ENCODE results near the gene NUDC. TPM values are rescaled to one million over a fixed set of nuclear protein-coding genes. Genes with fewer than 3 reads are reported as not detected.
A peak's percentile ranks its signal among the peaks of the same experiment; 100 is the strongest.

NUDC gene
- total and polyA plus RNA-seq, 2 of the 13 experiments (the other 11 are each of a cell fraction or from before 2014, with no cell fraction given) = 34.7 to 104 TPM

- TF ChIP-seq ZNF800 (CRISPR knock-in tag; IDR thresholded peaks at IDR 0.05) (no peak), TFDP1 (CRISPR knock-in tag; IDR thresholded peaks at IDR 0.05; ENCODE audit: borderline replicate concordance) (peak; percentile 52; the same call in 1 of the 2 replicates), ZNF616 (CRISPR knock-in tag; IDR thresholded peaks at IDR 0.05; ENCODE audit: low read depth) (0 out of 2 replicates have a peak, but pooled peaks have one; percentile 25), EHMT2 (IDR thresholded peaks at IDR 0.05; ENCODE audit: borderline replicate concordance, low read depth, low read length) (no peak), ZSCAN21 (CRISPR knock-in tag; IDR thresholded peaks at IDR 0.05; ENCODE audit: borderline replicate concordance) (peak; percentile 60), RARA (CRISPR knock-in tag; IDR thresholded peaks at IDR 0.05) (peak; percentile 29; the same call in 1 of the 2 replicates), ZNF232 (CRISPR knock-in tag; IDR thresholded peaks at IDR 0.05; ENCODE audit: borderline replicate concordance) (no peak), ZNF180 (CRISPR knock-in tag; IDR thresholded peaks at IDR 0.05; ENCODE audit: borderline replicate concordance, low read depth) (no peak), SUZ12 (IDR thresholded peaks at IDR 0.05; ENCODE audit: low read depth, low read length) (no peak), RXRA (CRISPR knock-in tag; IDR thresholded peaks at IDR 0.05) (peak; percentile 48; the same call in 1 of the 2 replicates), ZNF691 (CRISPR knock-in tag; IDR thresholded peaks at IDR 0.05; ENCODE audit: borderline replicate concordance, low read depth) (peak; percentile 95), JDP2 (CRISPR knock-in tag; IDR thresholded peaks at IDR 0.05; ENCODE audit: borderline replicate concordance) (no peak), MXD1 (CRISPR knock-in tag; IDR thresholded peaks at IDR 0.05) (no peak), KLF12 (CRISPR knock-in tag; IDR thresholded peaks at IDR 0.05; ENCODE audit: borderline replicate concordance) (peak; percentile 30; the same call in 1 of the 2 replicates), ZNF557 (CRISPR knock-in tag; IDR thresholded peaks at IDR 0.05) (no peak), HDAC6 (IDR thresholded peaks at IDR 0.05; ENCODE audit: low read depth, low read length) (no peak), ZNF614 (CRISPR knock-in tag; IDR thresholded peaks at IDR 0.05; ENCODE audit: borderline replicate concordance) (no peak), ZMYM3 (CRISPR knock-in tag; IDR thresholded peaks at IDR 0.05) (peak; percentile 85), SRSF9 (IDR thresholded peaks at IDR 0.05; ENCODE audit: borderline replicate concordance, insufficient read depth, low read depth, low read length, poor library complexity, severe bottlenecking) (no peak), PAF1 (CRISPR knock-in tag; IDR thresholded peaks at IDR 0.05) (no peak), ZSCAN20 (CRISPR knock-in tag; IDR thresholded peaks at IDR 0.05; ENCODE audit: borderline replicate concordance) (no peak), CREM (IDR thresholded peaks at IDR 0.05) (no peak), CREM (CRISPR knock-in tag; IDR thresholded peaks at IDR 0.05) (no peak), ZNF460 (CRISPR knock-in tag; IDR thresholded peaks at IDR 0.05; ENCODE audit: borderline replicate concordance) (no peak), LBX2 (CRISPR knock-in tag; IDR thresholded peaks at IDR 0.05; ENCODE audit: borderline replicate concordance) (no peak)
Observed at GRCh38 chr1:26959722-26960624, 38.4 kb downstream of the NUDC start, which contains the start of gene KDF1 (continued).

Data from HepG2 (cell line).